SIG-M5 treated with dmso at 0.1 percent for 504 hours (cell line): Measurements from ENCODE around the gene PTHLH.
A peak's percentile ranks its signal among the peaks of the same experiment; 100 is the strongest.

Experiments used
- DNase-seq: peaks from one replicate; lab custom pipeline; 2025; ENCODE audit not compliant: unreplicated experiment; lab: John Stamatoyannopoulos, UW

PTHLH gene

DNA sequence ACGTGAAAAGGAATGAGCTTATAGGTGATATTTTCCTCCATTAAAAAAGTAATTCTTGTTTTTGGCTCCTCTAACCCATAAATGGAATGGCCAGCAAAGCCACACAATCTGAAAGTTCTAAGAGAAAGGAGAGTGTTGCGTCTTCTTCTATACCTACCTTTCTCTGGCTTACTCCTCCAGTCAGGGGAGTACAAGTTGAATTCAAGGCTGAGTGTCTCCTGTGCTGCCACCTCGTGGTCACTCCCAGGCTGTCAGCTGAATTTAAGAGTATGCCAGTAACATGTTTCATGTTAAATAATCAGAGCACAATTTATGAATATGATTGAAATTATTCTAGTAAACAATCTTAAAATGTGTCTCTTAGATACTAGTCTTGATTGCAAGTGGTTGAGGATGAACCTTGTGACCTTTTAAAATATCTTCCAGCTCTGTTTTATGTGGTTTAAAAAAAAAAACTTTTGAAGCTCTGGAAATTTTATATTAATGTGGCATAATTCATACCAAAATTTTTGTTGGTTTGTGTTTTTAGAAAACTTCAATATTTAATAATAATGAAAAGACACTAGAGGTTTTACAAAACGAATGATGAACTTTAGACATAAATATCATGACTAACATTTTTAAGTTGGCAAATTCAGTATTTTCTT is 31.7 kb downstream of the PTHLH start:
- DNase-seq, result peak; percentile 74

DNA sequence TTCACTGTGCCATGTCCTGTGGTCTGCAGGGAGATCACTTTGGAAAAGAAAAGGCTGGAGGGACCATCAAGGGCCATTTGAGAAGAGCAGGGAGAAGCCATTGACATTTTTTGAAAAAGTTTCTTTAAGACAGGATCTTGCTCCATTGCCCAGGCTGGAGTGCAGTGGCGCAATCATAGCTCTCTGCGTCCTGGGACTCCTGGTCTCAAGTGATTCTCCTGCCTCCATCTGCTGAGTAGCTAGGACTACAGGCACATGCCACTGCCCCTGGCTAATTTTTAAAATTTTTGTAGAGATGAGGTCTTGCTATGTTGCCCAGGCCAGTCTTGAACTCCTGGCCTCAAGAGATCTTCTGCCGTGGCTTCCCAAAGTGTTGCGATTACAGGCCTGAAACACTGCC is 32.3 kb downstream of the PTHLH start:
- no peak for DNase-seq

DNA sequence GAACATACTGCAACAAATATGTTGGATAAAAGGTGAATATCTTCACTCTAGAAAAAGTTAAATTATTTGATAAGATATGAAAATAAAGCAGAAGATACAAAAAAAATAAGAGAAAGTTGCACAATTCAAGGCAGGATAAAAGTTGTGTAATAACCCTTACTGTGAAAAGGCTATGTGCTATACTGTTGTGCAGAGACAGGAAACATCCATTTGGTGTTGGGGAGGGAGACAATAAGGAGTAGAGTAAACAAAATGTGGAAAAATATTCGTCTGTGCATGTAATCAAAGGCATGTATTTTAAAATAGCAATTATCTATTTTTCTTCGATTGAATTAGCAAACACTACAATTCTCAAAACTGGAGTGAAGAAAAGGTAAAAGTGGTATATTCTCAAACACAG is 34.8 kb downstream of the PTHLH start:
- peak; percentile 42 for DNase-seq

DNA sequence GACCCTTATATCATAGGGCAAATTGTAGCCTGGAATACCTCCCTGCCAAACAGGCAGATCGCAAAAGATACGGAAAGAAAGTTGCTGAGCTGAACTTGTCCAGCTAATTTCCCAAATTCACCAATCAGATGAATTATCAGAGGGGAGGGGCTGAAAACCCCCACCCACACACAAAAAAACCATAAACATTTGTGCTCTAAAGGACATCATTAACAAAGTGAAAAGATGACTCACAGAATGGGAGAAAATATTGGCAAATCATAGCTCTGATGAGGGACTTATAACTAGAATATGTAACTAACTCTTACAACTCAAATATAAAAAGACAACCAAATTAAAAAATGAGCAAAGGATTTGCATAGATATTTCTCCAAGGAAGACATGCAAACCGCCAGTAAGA is 36.3 kb downstream of the PTHLH start:
- DNase-seq, result no peak

DNA sequence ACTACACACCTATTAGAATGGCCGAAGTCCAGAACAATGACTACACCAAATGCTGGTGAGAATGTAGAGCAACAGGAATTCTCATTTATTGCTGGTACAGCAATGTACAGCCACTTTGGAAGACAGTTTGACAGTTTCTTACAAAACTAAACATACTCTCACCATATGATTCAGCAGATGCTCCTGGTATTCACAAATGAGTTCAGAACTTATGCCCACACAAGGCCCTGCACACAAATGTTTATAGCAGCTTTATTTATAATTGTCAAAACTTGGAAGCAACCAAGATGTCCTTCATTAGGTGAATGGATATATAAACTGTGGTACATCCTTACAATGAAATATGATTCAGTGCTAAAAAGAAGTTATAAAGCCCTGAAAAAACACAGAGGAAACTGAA is 38.3 kb downstream of the PTHLH start:
- no peak for DNase-seq

DNA sequence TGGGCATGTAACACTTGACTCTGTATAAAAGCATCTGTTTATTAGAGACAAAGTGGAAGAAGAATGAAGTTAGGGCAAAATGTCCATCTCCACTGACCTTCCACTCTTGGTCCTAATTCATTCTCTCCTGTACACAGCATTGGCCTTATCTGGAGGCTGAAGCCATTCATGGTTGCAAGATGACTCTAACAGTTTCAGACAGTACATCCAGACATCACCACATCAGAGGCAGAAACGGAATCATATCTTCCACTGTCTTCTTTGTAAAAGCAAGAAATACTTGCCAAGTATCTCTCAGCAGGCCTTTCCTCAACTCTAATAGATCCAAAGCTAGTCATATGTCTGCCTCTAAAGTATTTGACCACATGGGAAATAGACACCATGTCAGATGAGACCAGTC is 41.1 kb downstream of the PTHLH start:
- DNase-seq, result no peak

DNA sequence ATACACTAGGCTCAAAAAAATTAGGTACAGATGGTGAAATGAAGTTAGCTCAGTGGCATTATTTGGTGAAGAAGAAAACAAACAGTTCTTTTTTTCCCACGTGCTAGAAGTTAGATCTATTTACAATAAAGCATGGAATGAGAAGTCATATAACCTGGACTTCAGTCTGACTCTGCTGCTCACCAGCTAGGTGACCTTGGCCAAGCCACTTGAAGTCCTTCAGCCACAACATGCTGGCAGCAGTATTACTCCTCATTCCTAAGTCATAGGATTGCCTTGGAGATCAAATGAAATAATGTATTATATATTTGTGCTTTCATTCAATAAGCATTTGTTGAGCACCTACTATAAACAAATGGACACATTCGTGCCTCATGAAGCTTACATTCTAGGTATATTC is 45.2 kb downstream of the PTHLH start:
- DNase-seq, result no peak

DNA sequence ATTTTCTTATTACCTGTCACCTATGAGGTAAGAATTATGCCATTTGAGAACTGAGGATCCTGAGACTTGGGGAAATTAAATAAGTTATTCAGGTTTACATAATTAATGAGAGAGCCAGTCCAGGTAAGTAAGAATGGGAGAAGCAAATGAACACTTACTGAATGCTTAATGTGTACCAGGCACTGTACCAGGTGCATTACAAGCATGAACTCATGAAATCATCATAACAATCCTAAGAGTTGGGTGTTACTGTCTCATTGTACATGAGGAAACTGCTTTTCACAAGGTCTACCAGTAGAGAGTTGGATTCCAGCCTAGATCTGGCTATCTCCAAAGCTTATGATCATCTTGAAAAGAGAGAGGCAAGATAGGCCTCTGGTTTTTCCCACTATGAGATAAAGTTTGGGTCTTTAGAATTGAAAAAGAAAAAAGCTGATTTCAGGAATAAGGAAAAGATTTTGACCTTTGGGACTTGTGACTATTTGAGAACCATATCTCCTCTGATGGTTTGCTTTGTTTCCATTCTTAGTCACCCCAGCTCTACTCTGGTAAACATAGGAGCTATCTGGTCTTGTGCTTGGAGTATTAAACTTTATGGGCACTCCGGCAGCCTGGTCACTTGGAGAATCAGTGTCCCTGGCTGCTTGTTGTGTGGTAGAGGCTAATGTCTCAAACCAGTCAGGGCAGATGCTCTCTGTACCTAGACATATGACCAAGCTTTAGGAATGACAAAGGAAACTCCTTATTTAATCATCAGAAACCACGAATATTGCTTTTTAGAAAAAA is 48.0 kb downstream of the PTHLH start:
- DNase-seq, result no peak

DNA sequence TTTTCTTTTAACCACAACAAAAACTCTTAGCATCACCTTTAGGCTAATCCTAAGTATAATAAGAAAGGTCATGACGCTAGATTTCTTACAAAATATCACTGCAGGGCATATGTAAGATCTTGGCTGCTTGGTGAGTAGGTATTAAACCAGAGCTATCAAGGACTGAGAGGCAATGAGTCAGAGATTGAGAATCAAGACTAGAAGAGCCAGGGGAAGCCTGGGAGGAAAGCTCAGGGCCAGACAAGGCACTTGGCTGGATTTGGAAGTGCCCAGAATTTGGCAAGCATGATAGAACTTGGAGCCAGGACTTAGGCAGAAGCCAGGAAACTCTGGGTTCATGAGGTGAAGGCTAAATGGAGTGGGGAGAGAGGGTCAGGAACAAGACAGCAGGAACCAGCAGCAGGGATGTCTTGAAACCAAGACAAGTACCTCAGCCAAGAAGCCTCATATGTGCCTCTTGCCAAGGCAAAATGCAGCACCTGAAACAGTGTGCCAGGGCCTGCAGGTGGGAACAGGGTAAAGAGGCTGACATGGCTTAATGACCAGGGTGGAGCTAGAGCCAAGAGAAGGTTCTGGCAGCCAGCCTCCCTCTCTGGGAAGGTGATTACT is 49.9 kb downstream of the PTHLH start:
- DNase-seq, result no peak

DNA sequence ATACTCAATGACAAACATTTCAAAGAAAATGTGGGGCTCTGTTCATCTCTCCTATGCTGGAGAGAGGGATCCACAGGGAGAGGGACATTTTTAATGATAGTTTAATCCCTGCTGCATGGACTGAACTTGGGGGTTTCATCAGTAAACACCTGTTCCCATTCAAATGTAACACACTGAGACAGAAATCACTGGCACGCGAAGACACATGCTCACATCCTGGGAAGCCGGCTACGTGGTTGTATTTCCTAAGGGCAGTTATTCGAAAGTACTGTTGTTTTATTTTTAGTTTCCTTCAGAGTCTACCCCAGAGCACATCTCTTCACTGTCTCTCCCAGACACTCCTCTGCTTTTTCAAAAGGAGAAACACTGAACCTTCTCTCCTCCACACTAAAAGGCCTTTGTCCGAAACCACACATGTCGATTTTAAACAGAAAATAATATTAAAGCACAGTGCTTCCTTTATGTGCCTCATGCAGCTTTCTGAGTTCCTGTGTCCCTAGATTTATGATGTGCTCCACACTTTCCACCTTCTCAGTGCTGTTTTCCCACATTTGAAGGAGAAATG is 52.8 kb downstream of the PTHLH start:
- no peak for DNase-seq

DNA sequence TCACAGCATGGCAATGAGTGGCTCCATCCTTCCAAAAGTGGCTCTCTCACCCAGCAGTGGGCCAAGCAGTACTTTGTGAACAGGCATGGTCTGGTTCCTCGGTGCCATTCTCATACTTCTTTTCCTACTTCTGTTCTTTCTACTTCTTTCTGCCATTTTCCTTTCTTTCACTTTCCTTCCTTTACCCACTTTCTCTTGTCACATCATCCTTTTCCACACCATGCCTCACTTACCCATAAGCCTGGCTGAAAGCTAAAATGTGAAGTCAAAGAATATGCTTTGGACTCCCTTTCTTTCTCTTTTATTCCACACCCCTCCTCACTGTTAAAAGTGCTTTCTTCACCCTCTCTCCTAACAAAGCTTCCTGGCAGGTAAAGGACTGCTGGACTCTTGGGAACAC is 57.0 kb downstream of the PTHLH start:
- no peak for DNase-seq

DNA sequence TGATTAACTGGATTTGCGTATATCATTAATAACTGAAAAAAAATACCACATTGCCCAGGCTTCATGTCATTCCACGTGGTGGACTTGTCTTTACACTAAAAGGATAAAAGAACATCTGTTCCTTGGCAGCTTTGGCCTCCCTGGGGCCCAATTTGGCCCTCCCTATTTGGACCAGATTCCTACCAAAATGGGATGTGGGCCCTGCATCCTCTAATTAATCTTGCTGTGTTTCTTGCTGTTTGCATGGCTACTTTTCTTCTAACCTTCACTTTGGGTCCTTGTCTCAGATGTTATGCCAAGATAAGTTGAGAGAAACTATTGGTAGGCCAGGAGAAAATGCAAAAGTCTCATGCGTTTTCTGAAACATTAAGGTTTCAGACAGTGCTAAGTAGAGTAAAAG is 57.5 kb downstream of the PTHLH start:
- no peak for DNase-seq

DNA sequence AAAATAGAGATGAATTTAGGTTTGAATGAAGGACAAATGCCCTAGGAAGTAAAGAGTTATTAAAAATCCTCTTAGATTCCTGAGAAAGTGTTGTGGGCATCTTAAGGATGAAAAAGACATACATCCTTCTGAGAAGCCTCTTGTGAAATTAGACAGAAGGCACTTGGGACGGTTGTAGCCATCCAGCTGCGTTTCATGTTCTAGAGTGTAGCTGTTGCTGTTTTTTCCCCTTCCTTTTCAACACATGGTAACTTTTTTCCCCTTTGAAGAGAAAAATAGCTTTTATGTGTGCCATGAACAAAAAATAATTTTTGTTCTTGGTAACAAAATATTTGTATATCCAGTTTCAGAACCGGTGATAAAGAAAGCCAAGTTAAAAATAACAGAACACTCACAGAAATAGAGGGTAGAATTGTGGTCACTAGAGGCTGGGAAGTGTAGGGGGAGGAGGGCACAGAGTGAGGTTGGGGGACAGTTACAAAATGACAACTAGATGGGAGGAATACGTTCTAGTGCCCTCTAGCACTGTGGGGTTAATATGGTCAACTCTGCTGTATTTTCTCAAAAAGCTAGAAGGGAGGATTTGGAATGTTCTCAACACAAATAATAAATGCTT is 58.4 kb downstream of the PTHLH start:
- no peak for DNase-seq

DNA sequence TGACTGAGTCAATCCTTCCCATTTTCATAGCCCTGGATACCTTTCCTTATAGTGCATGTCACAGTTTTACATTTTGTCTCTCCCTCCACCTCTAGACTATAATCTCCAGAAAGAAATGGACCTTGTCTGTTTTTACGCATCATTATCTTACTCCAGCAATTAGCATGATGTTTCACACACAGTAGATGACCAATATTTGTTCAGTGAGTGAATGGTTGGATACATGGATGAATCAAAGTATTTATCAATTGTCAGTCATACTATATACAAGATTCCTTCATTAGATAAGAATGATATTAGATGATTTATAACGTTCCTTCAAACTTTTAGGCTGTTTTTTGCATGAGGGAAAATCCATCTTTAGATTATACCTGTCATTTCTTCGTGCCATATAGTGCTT is 61.1 kb downstream of the PTHLH start:
- no peak for DNase-seq
